ENCODE results near the gene ZNF212.

The ZNF212 gene

DNA sequence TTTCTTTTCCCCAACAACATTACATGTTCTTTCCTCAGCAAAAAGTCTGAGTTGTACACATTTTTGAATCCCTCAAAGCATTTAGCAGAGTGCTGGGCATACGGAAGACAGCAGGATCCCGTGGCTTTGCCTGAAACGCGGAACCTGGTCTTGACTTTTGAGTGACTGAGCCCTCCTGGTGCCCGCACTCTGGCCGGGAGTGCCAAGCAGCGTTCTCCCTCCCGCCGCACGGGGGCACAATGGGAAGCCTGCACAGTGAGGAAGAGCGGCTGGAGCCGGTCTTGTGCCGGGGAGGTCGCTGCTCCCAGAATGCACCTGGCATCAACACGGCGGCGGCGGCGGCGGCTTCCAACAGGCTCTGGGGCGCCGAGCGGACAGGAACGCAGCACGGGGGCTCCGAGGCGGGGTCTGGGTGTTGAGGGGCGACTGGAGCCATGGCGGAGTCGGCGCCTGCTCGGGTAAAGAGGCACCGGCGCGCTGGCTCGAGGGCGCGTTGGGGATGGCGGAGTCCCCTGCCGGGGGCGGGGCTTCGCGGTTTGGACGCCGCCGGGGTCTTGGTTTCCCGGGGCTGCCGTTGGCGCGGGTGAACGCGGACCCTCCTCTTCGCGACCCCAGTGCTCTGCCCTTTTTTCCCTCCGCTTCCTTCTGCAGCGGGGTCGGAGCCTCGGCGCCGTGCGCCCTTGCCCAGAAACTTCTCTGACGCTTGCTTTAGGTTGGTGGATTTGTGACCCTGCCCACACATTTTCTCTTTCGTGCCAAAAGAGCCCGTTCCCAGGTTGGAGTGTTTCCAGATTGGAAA lies at the start of gene ZNF212:
Gene ZNF212 (plus strand): TSS at position 307 of the 799 bp plus-strand sequence. CDS start 128 bp downstream, at position 435.
- Histone ChIP-seq H3K9me3 (ENCODE audit: control insufficient read depth, insufficient read depth, low read length) (peaks cover 11% of the 10 kb centered on the region; the same call in 1 of the 2 replicates), H3K27me3 (ENCODE audit: control insufficient read depth, low read length) (peaks cover 19% of the 10 kb centered on the region), H3K4me3 (ENCODE audit: low read length) (peak within 1 kb of the TSS; percentile 86), H4K20me1 (ENCODE audit: control insufficient read depth, insufficient read depth, low read depth, low read length) (no peaks in the 10 kb centered on the region), H3F3A (ENCODE audit: control insufficient read depth, insufficient read depth) (peaks cover 4% of the 10 kb centered on the region; the same call in 1 of the 2 replicates), H3K36me3 (ENCODE audit: control insufficient read depth, low read length) (peaks cover 16% of the 10 kb centered on the region), H3K4me2 (ENCODE audit: low read length) (peak within 1 kb of the TSS; percentile 91), H3K4me1 (ENCODE audit: control insufficient read depth, low read length) (peaks cover 24% of the 10 kb centered on the region), H3K79me2 (ENCODE audit: control insufficient read depth, low read length) (peaks cover 42% of the 10 kb centered on the region), H3K9me2 (replicated peaks; ENCODE audit: control insufficient read depth, low read length) (no peaks in the 10 kb centered on the region; the same call in 1 of the 2 replicates), H3K27ac (ENCODE audit: low read depth, low read length) (no peak within 1 kb of the TSS)
- TF ChIP-seq EZH2phosphoT487 (IDR thresholded peaks at IDR 0.05; ENCODE audit: borderline replicate concordance, low read length), result no peak
- TF ChIP-seq, protein P1, sequence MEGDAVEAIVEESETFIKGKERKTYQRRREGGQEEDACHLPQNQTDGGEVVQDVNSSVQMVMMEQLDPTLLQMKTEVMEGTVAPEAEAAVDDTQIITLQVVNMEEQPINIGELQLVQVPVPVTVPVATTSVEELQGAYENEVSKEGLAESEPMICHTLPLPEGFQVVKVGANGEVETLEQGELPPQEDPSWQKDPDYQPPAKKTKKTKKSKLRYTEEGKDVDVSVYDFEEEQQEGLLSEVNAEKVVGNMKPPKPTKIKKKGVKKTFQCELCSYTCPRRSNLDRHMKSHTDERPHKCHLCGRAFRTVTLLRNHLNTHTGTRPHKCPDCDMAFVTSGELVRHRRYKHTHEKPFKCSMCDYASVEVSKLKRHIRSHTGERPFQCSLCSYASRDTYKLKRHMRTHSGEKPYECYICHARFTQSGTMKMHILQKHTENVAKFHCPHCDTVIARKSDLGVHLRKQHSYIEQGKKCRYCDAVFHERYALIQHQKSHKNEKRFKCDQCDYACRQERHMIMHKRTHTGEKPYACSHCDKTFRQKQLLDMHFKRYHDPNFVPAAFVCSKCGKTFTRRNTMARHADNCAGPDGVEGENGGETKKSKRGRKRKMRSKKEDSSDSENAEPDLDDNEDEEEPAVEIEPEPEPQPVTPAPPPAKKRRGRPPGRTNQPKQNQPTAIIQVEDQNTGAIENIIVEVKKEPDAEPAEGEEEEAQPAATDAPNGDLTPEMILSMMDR (IDR thresholded peaks at IDR 0.05; ENCODE audit: low read depth, low read length, poor library complexity, severe bottlenecking), result peak; percentile 98

DNA sequence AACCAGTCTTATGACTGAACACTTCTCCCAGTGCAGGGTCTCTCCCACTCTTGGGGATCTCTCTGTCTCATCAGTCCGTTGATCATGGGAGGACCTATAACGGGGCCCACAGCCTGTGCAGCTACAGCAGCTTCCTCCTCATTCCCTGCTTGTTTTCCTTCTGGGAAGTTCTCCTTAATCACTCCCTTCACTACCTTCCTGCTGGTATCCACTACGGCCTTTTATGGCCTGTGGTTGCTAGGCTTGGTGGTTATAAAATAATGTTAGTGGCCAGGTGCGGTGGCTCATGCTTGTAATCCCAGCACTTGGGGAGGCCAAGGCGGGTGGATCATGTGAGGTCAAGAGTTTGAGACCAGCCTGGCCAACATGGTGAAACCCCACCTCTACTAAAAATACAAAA lies 47.6 kb upstream of the ZNF212 start:
- Histone ChIP-seq H3F3A (ENCODE audit: control insufficient read depth, insufficient read depth) (peaks cover 18% of the 10 kb centered on the region), H3K36me3 (ENCODE audit: control insufficient read depth, low read length) (peaks cover 4% of the 10 kb centered on the region), H3K27me3 (ENCODE audit: control insufficient read depth, low read length) (0 out of 2 replicates have a peak, but pooled peaks cover 3% of the 10 kb centered on the region), H4K20me1 (ENCODE audit: control insufficient read depth, insufficient read depth, low read depth, low read length) (no peaks in the 10 kb centered on the region), H3K9me3 (ENCODE audit: control insufficient read depth, insufficient read depth, low read length) (no peaks in the 10 kb centered on the region), H3K4me3 (ENCODE audit: low read length) (peak overlapping the region; percentile 50), H3K27ac (ENCODE audit: low read depth, low read length) (no peak overlapping the region), H3K4me1 (ENCODE audit: control insufficient read depth, low read length) (peaks cover 22% of the 10 kb centered on the region), H3K79me2 (ENCODE audit: control insufficient read depth, low read length) (peaks cover 21% of the 10 kb centered on the region), H3K4me2 (ENCODE audit: low read length) (peak overlapping the region; percentile 68), H3K9me2 (replicated peaks; ENCODE audit: control insufficient read depth, low read length) (no peaks in the 10 kb centered on the region)
- TF ChIP-seq EZH2phosphoT487 (IDR thresholded peaks at IDR 0.05; ENCODE audit: borderline replicate concordance, low read length), result no peak
- TF ChIP-seq, protein P1 (IDR thresholded peaks at IDR 0.05; ENCODE audit: low read depth, low read length, poor library complexity, severe bottlenecking), result no peak

DNA sequence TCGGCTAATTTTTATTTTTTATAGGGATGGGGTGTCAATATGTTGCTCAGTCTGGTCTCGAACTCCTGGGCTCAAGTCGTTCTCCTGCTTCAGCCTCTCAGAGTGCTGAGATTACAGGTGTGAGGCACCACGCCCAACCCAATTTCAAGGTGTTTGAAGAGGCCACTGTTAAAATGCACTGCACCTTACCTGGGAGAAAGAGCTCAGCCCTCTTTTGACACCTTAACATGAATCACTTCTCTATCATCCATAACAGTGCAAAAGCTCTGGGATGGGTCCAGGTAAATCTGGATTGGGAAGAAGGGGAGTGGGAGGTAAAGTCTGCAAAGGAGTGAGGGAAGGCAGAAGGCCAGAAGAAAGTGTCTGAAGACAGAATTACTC lies 44.7 kb upstream of the ZNF212 start:
- Histone ChIP-seq H3K79me2 (ENCODE audit: control insufficient read depth, low read length) (peaks cover 48% of the 10 kb centered on the region), H3K27ac (ENCODE audit: low read depth, low read length) (0 out of 2 replicates have a peak overlapping the region, but pooled peaks have one; percentile 63), H3F3A (ENCODE audit: control insufficient read depth, insufficient read depth) (peaks cover 9% of the 10 kb centered on the region), H3K9me2 (replicated peaks; ENCODE audit: control insufficient read depth, low read length) (no peaks in the 10 kb centered on the region), H3K4me3 (ENCODE audit: low read length) (peak overlapping the region; percentile 93), H3K4me2 (ENCODE audit: low read length) (peak overlapping the region; percentile 93), H3K36me3 (ENCODE audit: control insufficient read depth, low read length) (peaks cover 27% of the 10 kb centered on the region), H3K27me3 (ENCODE audit: control insufficient read depth, low read length) (0 out of 2 replicates have a peak, but pooled peaks cover under 1% of the 10 kb centered on the region), H3K9me3 (ENCODE audit: control insufficient read depth, insufficient read depth, low read length) (no peaks in the 10 kb centered on the region), H4K20me1 (ENCODE audit: control insufficient read depth, insufficient read depth, low read depth, low read length) (no peaks in the 10 kb centered on the region), H3K4me1 (ENCODE audit: control insufficient read depth, low read length) (peaks cover 31% of the 10 kb centered on the region)
- no peak for TF ChIP-seq EZH2phosphoT487 (IDR thresholded peaks at IDR 0.05; ENCODE audit: borderline replicate concordance, low read length)
- TF ChIP-seq, protein P1 (IDR thresholded peaks at IDR 0.05; ENCODE audit: low read depth, low read length, poor library complexity, severe bottlenecking), result no peak

Data from DOHH2 (cell line).